A673 (cell line): ENCODE data around the gene CDK17. TPM values are rescaled to one million over a fixed set of nuclear protein-coding genes. Genes with fewer than 3 reads are reported as not detected.
"Not testable (repeated sequence)": the region's sequence is repeated elsewhere in the genome, so short reads cannot be mapped to it uniquely, and the experiment has no call there.

ENCODE experiments used
- BruUV-seq: library from RNA; stranded (reverse); fragments of 400-500 nt; replicated peaks from 2 replicates; lab custom pipeline; 2021; lab: Mats Ljungman, UMichigan
- CTCF ChIA-PET: fragments of 300-600 bp; sonication (Branson Sonifier 250); formaldehyde crosslinking; loops from one replicate; lab custom pipeline; 2022; ENCODE audit warnings: antibody characterized with exemption; lab: Charles Lee
- POLR2A ChIA-PET: fragments of 300-600 bp; sonication (Branson Sonifier 250); formaldehyde crosslinking; loops from one replicate; lab custom pipeline; 2022; ENCODE audit warnings: antibody characterized with exemption; ENCODE audit not compliant: low non-redundant PET; lab: Charles Lee
- DNase-seq: peaks from one replicate; pipeline ENCODE4 v3.0.0-alpha.2; 2015; ENCODE audit warnings: low spot score
- H3K27ac ChIP-seq: fragments of 200-600 bp; sonication (generic); 2 replicates; pipeline ENCODE4 v1.5.1; 2016; ENCODE audit warnings: mixed run types, low read depth, mild to moderate bottlenecking, mixed read lengths, antibody characterized with exemption, low read length; ENCODE audit not compliant: poor library complexity, severe bottlenecking
- H3K27me3 ChIP-seq: fragments of 200-600 bp; sonication (generic); replicated peaks from 2 replicates; pipeline ENCODE4 v1.6.1; 2017; ENCODE audit warnings: mixed run types, low read depth, mild to moderate bottlenecking, mixed read lengths, antibody characterized with exemption, low read length; ENCODE audit not compliant: insufficient read depth, poor library complexity
- H3K36me3 ChIP-seq: fragments of 200-600 bp; sonication (generic); 2 replicates; pipeline ENCODE4 v1.6.1; 2016; ENCODE audit warnings: mixed run types, mild to moderate bottlenecking, mixed read lengths, antibody characterized with exemption, low read length; ENCODE audit not compliant: insufficient read depth, poor library complexity, severe bottlenecking
- H3K4me1 ChIP-seq: fragments of 200-600 bp; sonication (generic); 2 replicates; pipeline ENCODE4 v1.6.1; 2017; ENCODE audit warnings: mixed run types, mild to moderate bottlenecking, mixed read lengths, antibody characterized with exemption, low read length; ENCODE audit not compliant: insufficient read depth, poor library complexity, severe bottlenecking
- H3K4me3 ChIP-seq: fragments of 200-600 bp; sonication (generic); 2 replicates; pipeline ENCODE4 v1.5.1; 2016; ENCODE audit warnings: low read depth, mixed run types, mild to moderate bottlenecking, mixed read lengths, low read length; ENCODE audit not compliant: poor library complexity, severe bottlenecking
- H3K9me3 ChIP-seq: fragments of 200-600 bp; sonication (generic); 2 replicates; pipeline ENCODE4 v1.6.1; 2016; ENCODE audit warnings: mixed run types, low read depth, mild to moderate bottlenecking, mixed read lengths, antibody characterized with exemption, low read length; ENCODE audit not compliant: poor library complexity, severe bottlenecking
- EZH2 ChIP-seq: fragments of 200-600 bp; sonication (generic); IDR thresholded peaks from 2 replicates; pipeline ENCODE4 v1.6.1; 2017; ENCODE audit warnings: borderline replicate concordance, low read depth, mild to moderate bottlenecking, mixed read lengths, antibody characterized with exemption, low read length; ENCODE audit not compliant: poor library complexity, severe bottlenecking
- intact Hi-C: fragments of 100-400 bp; cut with micrococcal nuclease; formaldehyde crosslinking; loops from one replicate; pipeline ENCODE4 v1.10.0; 2022; ENCODE audit not compliant: unreplicated experiment
- total RNA-seq: library from RNA; stranded (reverse); gene quantifications from 2 replicates; pipeline ENCODE4 v1.2.3, GENCODE V29; 2021
- TF ChIP-seq, protein P1 (sequence below): fragments of 300-800, 200-600 bp; sonication (generic); conservative IDR thresholded peaks from 2 replicates; pipeline ENCODE4 v1.5.1; 2017; ENCODE audit warnings: low read depth, mild to moderate bottlenecking, antibody characterized with exemption, low read length, moderate library complexity, mixed read lengths

CDK17 gene
- total RNA-seq, 1 experiment from 2014 or later = 34.8 TPM

DNA sequence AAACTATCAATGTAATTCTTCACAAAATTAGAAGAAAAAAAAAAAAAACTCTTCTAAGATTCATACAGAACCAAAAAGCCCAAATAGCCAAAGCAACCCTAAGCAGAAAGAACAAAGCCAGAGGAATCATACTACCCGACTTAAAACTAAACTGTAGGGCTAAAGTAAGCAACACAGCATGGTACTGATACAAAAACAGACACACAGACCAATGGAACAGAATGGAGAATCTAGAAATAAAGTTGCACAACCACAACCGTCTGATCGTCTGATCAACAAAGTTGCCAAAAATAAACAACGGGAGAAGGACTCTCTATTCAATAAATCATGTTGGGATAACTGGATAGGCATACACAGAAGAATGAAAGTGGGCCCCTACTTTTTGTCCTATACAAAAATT is 16.9 kb downstream of the CDK17 start:
- TF ChIP-seq, protein P1, sequence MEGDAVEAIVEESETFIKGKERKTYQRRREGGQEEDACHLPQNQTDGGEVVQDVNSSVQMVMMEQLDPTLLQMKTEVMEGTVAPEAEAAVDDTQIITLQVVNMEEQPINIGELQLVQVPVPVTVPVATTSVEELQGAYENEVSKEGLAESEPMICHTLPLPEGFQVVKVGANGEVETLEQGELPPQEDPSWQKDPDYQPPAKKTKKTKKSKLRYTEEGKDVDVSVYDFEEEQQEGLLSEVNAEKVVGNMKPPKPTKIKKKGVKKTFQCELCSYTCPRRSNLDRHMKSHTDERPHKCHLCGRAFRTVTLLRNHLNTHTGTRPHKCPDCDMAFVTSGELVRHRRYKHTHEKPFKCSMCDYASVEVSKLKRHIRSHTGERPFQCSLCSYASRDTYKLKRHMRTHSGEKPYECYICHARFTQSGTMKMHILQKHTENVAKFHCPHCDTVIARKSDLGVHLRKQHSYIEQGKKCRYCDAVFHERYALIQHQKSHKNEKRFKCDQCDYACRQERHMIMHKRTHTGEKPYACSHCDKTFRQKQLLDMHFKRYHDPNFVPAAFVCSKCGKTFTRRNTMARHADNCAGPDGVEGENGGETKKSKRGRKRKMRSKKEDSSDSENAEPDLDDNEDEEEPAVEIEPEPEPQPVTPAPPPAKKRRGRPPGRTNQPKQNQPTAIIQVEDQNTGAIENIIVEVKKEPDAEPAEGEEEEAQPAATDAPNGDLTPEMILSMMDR = no peak
- no peak for TF ChIP-seq EZH2
- Histone ChIP-seq H3K4me3 (no peak overlapping the region), H3K36me3 (no peaks in the 10 kb centered on the region), H3K27ac (no peak overlapping the region), H3K4me1 (no peaks in the 10 kb centered on the region), H3K9me3 (peaks cover 12% of the 10 kb centered on the region), H3K27me3 (no peaks in the 10 kb centered on the region)
- POLR2A ChIA-PET = no interaction called here
- no peak for DNase-seq
- CTCF ChIA-PET = no interaction called here
- BruUV-seq = no TSS peak
- intact Hi-C loops = no loop called here

DNA sequence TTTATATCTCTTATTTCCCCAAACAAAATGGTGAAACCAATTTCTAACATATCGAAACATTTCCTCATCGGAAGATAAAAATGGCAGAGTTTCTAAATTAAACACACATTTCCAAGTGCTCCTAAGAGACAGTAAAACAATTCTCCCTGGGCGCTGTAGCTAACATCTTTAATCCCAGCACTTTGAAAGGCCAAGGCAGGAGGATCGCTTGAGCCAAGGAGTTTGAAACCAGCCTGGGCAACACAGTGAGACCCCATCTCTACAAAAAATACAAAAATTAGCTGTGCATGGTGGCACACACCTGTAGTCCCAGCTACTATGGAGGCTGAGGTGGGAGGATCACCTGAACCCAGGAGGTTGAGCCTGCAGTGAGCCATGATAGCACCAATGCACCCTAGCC is 20.5 kb downstream of the CDK17 start:
- POLR2A ChIA-PET, BruUV-seq, CTCF ChIA-PET, H3K27ac ChIP-seq, H3K27me3 ChIP-seq, H3K4me3 ChIP-seq, H3K36me3 ChIP-seq, intact Hi-C loops, DNase-seq, H3K4me1 ChIP-seq: not testable (repeated sequence)
- peaks cover 14% of the 10 kb centered on the region for H3K9me3 ChIP-seq

DNA sequence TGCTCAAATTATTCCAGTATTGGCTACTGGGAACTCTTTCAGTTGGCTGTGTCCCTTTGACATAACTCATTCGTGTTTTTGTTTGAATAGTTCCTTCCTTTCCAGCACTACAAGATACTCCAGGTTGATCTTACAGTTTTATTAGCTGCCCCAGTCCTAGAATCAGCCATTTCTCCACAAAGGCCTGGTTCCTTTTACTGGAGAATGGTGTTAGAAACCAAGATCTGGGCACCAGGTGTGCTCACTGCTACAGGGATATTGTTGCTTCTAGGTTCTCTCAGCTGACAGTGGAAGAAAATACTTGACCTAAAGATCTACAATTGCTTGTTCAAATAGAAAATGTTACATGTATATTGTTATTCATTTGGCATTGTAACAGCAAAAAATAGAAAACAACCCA is 21.9 kb downstream of the CDK17 start:
- ChIA-PET CTCF (no interaction called here), POLR2A (no interaction called here)
- no peak overlapping the region for H3K4me3 ChIP-seq
- peaks cover 5% of the 10 kb centered on the region for H3K4me1 ChIP-seq
- no peak overlapping the region for H3K27ac ChIP-seq
- DNase-seq = no peak
- TF ChIP-seq, protein P1 = no peak
- TF ChIP-seq EZH2 = no peak
- no peaks in the 10 kb centered on the region for H3K27me3 ChIP-seq
- BruUV-seq = no TSS peak
- H3K36me3 ChIP-seq = no peaks in the 10 kb centered on the region
- intact Hi-C loops = no loop called here
- H3K9me3 ChIP-seq = peaks cover 14% of the 10 kb centered on the region

DNA sequence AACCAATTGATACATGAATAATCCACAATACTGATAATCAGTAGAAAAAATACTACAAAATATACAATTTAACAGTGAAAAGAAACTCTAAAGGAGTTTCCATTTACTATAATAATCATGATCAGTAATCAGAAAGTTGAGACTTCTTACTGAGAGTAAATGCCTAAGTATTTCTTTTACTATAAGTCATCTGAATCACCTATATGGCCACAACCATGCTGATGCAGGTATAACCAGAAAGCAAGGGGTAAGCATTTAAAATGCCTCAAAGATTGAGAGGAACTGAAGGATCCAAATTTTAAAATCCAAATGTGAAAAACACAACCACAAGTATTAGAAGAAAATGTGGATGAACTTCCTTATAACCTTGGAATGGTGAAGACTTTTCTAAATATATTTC is 23.4 kb downstream of the CDK17 start:
- ChIA-PET CTCF (no interaction called here), POLR2A (no interaction called here)
- H3K4me1 ChIP-seq = peaks cover 19% of the 10 kb centered on the region
- H3K4me3 ChIP-seq = no peak overlapping the region
- TF ChIP-seq, protein P1 = no peak
- no peak for TF ChIP-seq EZH2
- intact Hi-C loops = no loop called here
- H3K9me3 ChIP-seq = peaks cover 5% of the 10 kb centered on the region
- no peak for DNase-seq
- H3K27me3 ChIP-seq = no peaks in the 10 kb centered on the region
- BruUV-seq = no TSS peak
- no peaks in the 10 kb centered on the region for H3K36me3 ChIP-seq
- no peak overlapping the region for H3K27ac ChIP-seq
